Gastroesophageal sphincter (tissue), 3 donors: ENCODE measurements around the gene STAU1.

ENCODE experiments used
- CTCF ChIP-seq, 4 experiments: fragments of 200-600 bp in 2 of 4; fragments of 450-650 bp in 2 of 4; sonication (generic) in 1 of 4; IDR thresholded peaks; one replicate each; pipeline ENCODE4 v1.5.1; 2017 to 2019; ENCODE audit warnings: antibody characterized with exemption in 4 of 4, mild to moderate bottlenecking in 2 of 4, moderate library complexity in 2 of 4
- POLR2A ChIP-seq, 2 donors: fragments of 450-650 bp; IDR thresholded peaks; one replicate each; pipeline ENCODE4 v1.6.1; 2017; ENCODE audit warnings: antibody characterized with exemption in 2 of 2, mild to moderate bottlenecking in 2 of 2, moderate library complexity in 1 of 2
- POLR2AphosphoS5 ChIP-seq: sonication (generic); formaldehyde crosslinking; IDR thresholded peaks from one replicate; pipeline ENCODE4 v1.6.1; 2017; ENCODE audit warnings: antibody characterized with exemption

- no peak for TF ChIP-seq CTCF (IDR thresholded peaks at IDR 0.05)
- TF ChIP-seq POLR2AphosphoS5 = no peak
- TF ChIP-seq POLR2A (IDR thresholded peaks at IDR 0.05) = no peak
These were observed 8.5 kb downstream of the STAU1 start for GRCh38 chr20:49179368-49180277.
